ENCODE measurements around the gene LRRC36. TPM values are rescaled to one million over a fixed set of nuclear protein-coding genes. Genes with fewer than 3 reads are reported as not detected.

The LRRC36 gene
- total and polyA plus RNA-seq, 2 experiments from 2014 or later = 0.45 TPM; not detected in 1

- TF ChIP-seq CTCF (IDR thresholded peaks at IDR 0.05; ENCODE audit: low read depth, low read length) = no peak
- Histone ChIP-seq H3K4me3 (no peak overlapping the region), H3K4me1 (ENCODE audit: low read depth) (peaks cover 14% of the 10 kb centered on the region), H3K36me3 (no peaks in the 10 kb centered on the region), H3K9me3 (ENCODE audit: low read depth) (no peaks in the 10 kb centered on the region), H3K27me3 (peaks cover 8% of the 10 kb centered on the region), H3K27ac (no peak overlapping the region)
- no peak for DNase-seq (ENCODE audit: low read depth in 1 of 2, low spot score in 1 of 2)
Observed at GRCh38 chr16:67399749-67400704, 73.4 kb downstream of the LRRC36 start.

GRCh38 chr16:67400901-67401300 is 74.3 kb downstream of the LRRC36 start:
- H3K9me3 ChIP-seq (ENCODE audit: low read depth) = no peaks in the 10 kb centered on the region
- no peaks in the 10 kb centered on the region for H3K27me3 ChIP-seq
- no peaks in the 10 kb centered on the region for H3K36me3 ChIP-seq
- no peak for DNase-seq (ENCODE audit: low read depth in 1 of 2, low spot score in 1 of 2)
- no peak for TF ChIP-seq CTCF (IDR thresholded peaks at IDR 0.05; ENCODE audit: low read depth, low read length)
- H3K27ac ChIP-seq = no peak overlapping the region
- peaks cover 11% of the 10 kb centered on the region for H3K4me1 ChIP-seq (ENCODE audit: low read depth)
- no peak overlapping the region for H3K4me3 ChIP-seq

GRCh38 chr16:67403976-67404555 is 77.5 kb downstream of the LRRC36 start:
- no peak overlapping the region for H3K27ac ChIP-seq
- TF ChIP-seq CTCF (IDR thresholded peaks at IDR 0.05; ENCODE audit: low read depth, low read length) = no peak
- H3K36me3 ChIP-seq = no peaks in the 10 kb centered on the region
- H3K9me3 ChIP-seq (ENCODE audit: low read depth) = no peaks in the 10 kb centered on the region
- H3K4me3 ChIP-seq = no peak overlapping the region
- DNase-seq (ENCODE audit: low read depth in 1 of 2, low spot score in 1 of 2) = no peak
- no peaks in the 10 kb centered on the region for H3K27me3 ChIP-seq
- H3K4me1 ChIP-seq (ENCODE audit: low read depth) = no peaks in the 10 kb centered on the region

GRCh38 chr16:67404740-67405226 is 78.2 kb downstream of the LRRC36 start:
- no peaks in the 10 kb centered on the region for H3K4me1 ChIP-seq (ENCODE audit: low read depth)
- no peak for TF ChIP-seq CTCF (IDR thresholded peaks at IDR 0.05; ENCODE audit: low read depth, low read length)
- no peak overlapping the region for H3K27ac ChIP-seq
- no peaks in the 10 kb centered on the region for H3K36me3 ChIP-seq
- no peak for DNase-seq (ENCODE audit: low read depth in 1 of 2, low spot score in 1 of 2)
- H3K27me3 ChIP-seq = no peaks in the 10 kb centered on the region
- H3K4me3 ChIP-seq = no peak overlapping the region
- H3K9me3 ChIP-seq (ENCODE audit: low read depth) = no peaks in the 10 kb centered on the region

GRCh38 chr16:67405336-67405735 is 78.7 kb downstream of the LRRC36 start:
- TF ChIP-seq CTCF (IDR thresholded peaks at IDR 0.05; ENCODE audit: low read depth, low read length) = no peak
- DNase-seq (ENCODE audit: low read depth in 1 of 2, low spot score in 1 of 2) = no peak
- Histone ChIP-seq H3K36me3 (no peaks in the 10 kb centered on the region), H3K9me3 (ENCODE audit: low read depth) (no peaks in the 10 kb centered on the region), H3K27me3 (no peaks in the 10 kb centered on the region), H3K4me3 (no peak overlapping the region), H3K27ac (no peak overlapping the region), H3K4me1 (ENCODE audit: low read depth) (no peaks in the 10 kb centered on the region)
